ENCODE measurements around the gene UBE3B. TPM values are rescaled to one million over a fixed set of nuclear protein-coding genes. Genes with fewer than 3 reads are reported as not detected.
A peak's percentile ranks its signal among the peaks of the same experiment; 100 is the strongest.

Gene UBE3B
- total RNA-seq, 1 experiment from 2014 or later, result 38.4 TPM

DNA sequence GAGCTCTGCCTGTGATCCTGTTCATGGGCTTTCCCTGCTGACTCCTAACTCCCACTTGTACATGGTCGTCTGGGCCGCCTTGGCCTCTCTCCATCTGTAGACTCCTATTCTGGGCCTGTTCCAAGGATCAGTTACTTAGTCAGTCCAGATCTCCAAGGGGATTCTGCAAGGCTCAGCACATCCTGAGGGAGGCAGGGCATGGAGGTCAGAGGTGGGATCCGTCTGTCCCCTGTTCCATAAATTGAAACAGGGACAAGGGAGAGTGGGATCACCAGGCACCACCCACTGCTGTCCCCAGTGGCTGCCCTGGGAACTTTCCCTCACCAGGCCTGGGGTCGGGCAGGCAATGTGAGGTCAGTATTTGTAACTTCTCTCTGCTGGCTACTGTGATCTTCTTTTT lies 43.8 kb upstream of the UBE3B start:
- Histone ChIP-seq H3K4me3 (ENCODE audit: low read depth, low read length) (no peak overlapping the region), H3K27me3 (replicated peaks; ENCODE audit: control insufficient read depth, insufficient read depth, low read length) (no peaks in the 10 kb centered on the region), H3K9me3 (no peaks in the 10 kb centered on the region), H3K4me1 (no peaks in the 10 kb centered on the region), H3K36me3 (ENCODE audit: control insufficient read depth, insufficient read depth, low read length) (no peaks in the 10 kb centered on the region)
- no peaks in the 10 kb centered on the region for H3K36me3 Mint-ChIP-seq (ENCODE audit: insufficient read depth, unreplicated experiment)
- ChIA-PET POLR2A (interaction anchor here (1.0 kb wide), 1 partner anchor 44 kb away, joined by 4 read pairs; the partner anchor contains the start of genes KCTD10 and UBE3B), CTCF (interaction anchor here (0.6 to 2.2 kb wide), 8 partner anchors 11 to 416 kb away, joined by 3 to 12 read pairs (median 3); no protein-coding TSS in a partner anchor)
- no peaks in the 10 kb centered on the region for H3K9me3 Mint-ChIP-seq (ENCODE audit: unreplicated experiment)
- DNase-seq, result peak; percentile 38 to 44
- H3K4me1 Mint-ChIP-seq (ENCODE audit: low read depth, unreplicated experiment), result no peaks in the 10 kb centered on the region
- intact Hi-C loops (cut with micrococcal nuclease; ENCODE audit: unreplicated experiment), result loop anchor here (5.0 kb wide), 1 partner anchor 44 kb away; the partner anchor contains the start of genes KCTD10 and UBE3B
- H3K4me3 Mint-ChIP-seq (ENCODE audit: unreplicated experiment), result no peak overlapping the region
- H3K27ac Mint-ChIP-seq (ENCODE audit: unreplicated experiment), result no peak overlapping the region
- TF ChIP-seq, protein P1, sequence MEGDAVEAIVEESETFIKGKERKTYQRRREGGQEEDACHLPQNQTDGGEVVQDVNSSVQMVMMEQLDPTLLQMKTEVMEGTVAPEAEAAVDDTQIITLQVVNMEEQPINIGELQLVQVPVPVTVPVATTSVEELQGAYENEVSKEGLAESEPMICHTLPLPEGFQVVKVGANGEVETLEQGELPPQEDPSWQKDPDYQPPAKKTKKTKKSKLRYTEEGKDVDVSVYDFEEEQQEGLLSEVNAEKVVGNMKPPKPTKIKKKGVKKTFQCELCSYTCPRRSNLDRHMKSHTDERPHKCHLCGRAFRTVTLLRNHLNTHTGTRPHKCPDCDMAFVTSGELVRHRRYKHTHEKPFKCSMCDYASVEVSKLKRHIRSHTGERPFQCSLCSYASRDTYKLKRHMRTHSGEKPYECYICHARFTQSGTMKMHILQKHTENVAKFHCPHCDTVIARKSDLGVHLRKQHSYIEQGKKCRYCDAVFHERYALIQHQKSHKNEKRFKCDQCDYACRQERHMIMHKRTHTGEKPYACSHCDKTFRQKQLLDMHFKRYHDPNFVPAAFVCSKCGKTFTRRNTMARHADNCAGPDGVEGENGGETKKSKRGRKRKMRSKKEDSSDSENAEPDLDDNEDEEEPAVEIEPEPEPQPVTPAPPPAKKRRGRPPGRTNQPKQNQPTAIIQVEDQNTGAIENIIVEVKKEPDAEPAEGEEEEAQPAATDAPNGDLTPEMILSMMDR (IDR thresholded peaks at IDR 0.05; ENCODE audit: insufficient read depth in 1 of 2, low read depth in 1 of 2, low read length in 1 of 2, severe bottlenecking in 1 of 2, unreplicated experiment in 1 of 2), result peak; percentile 32 to 38
- BruUV-seq (replicated peaks), result no TSS peak
- H3K27me3 Mint-ChIP-seq (ENCODE audit: insufficient read depth, unreplicated experiment), result no peaks in the 10 kb centered on the region

DNA sequence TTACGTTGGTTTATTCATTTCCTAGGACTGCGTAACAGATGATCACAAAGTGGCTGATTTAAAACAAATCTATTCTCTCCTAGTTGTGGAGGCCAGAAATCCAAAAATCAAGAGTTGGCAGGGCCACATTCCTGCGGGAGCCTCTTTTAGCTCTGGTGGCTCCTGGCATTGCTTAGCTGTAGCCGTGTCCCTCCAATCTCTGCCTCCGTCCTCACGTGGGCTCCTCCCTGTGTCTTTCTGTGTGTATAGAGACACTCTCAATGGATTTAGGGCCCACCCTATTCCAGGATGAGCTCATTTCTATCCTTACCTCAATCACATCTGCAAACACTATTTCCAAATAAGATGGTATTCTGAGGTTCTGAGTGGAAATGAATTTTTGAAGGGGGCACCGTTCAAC lies 42.9 kb upstream of the UBE3B start:
- TF ChIP-seq, protein P1 (IDR thresholded peaks at IDR 0.05; ENCODE audit: insufficient read depth in 1 of 2, low read depth in 1 of 2, low read length in 1 of 2, severe bottlenecking in 1 of 2, unreplicated experiment in 1 of 2), result no peak
- Mint-ChIP-seq H3K36me3 (ENCODE audit: insufficient read depth, unreplicated experiment) (no peaks in the 10 kb centered on the region), H3K27me3 (ENCODE audit: insufficient read depth, unreplicated experiment) (no peaks in the 10 kb centered on the region), H3K9me3 (ENCODE audit: unreplicated experiment) (no peaks in the 10 kb centered on the region), H3K4me3 (ENCODE audit: unreplicated experiment) (no peak overlapping the region), H3K27ac (ENCODE audit: unreplicated experiment) (no peak overlapping the region), H3K4me1 (ENCODE audit: low read depth, unreplicated experiment) (no peaks in the 10 kb centered on the region)
- ChIA-PET CTCF (interaction anchor here (1.1 to 2.2 kb wide), 2 partner anchors 27 to 357 kb away, joined by 5 to 12 read pairs; no protein-coding TSS in a partner anchor), POLR2A (interaction anchor here (0.6 kb wide), 1 partner anchor 87 kb away, joined by 8 read pairs; no protein-coding TSS in a partner anchor)
- no peaks in the 10 kb centered on the region for H3K27me3 ChIP-seq (replicated peaks; ENCODE audit: control insufficient read depth, insufficient read depth, low read length)
- no peak overlapping the region for H3K4me3 ChIP-seq (ENCODE audit: low read depth, low read length)
- BruUV-seq (replicated peaks), result no TSS peak
- no peaks in the 10 kb centered on the region for H3K4me1 ChIP-seq
- H3K9me3 ChIP-seq, result no peaks in the 10 kb centered on the region
- intact Hi-C loops (cut with micrococcal nuclease; ENCODE audit: unreplicated experiment), result loop anchor here (5.0 kb wide), 1 partner anchor 43 kb away; the partner anchor contains the start of genes KCTD10 and UBE3B
- DNase-seq, result no peak
- no peaks in the 10 kb centered on the region for H3K36me3 ChIP-seq (ENCODE audit: control insufficient read depth, insufficient read depth, low read length)

DNA sequence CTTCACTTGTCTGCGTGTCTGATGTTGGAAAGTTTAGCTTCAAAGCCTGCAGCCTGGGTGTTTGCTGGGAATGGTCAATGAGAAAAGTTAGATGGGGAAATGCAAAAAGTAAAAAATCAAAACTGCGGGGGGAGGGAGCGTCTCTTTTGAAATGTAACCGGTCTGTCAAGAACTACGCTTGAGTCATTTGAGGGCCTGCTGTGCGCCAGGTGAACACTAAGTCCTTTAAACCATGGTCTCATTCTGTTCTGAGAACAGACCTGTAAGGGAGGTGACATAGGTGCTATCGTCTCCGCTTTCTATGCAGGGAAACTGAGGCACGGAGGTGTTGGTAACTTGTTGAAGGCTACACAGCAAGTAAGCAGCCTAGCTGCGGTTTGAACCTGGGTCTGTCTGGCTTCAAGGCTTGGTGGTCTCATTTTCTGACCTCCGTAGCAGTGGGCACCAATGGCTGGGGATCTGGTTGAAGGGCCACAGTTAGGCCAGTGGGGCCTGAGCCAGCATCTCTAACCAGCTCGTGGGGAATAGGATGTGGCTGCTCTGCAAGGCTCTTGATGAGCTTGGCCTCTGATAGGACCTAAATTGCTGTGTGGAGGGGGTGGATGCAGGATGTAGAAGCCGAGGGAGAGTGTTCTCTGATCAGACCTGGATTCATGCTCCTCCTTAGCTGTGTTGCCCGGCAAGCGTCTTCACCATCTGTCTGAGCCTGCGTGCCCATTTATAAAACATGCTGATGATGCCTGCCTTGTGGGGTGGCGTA lies 41.8 kb upstream of the UBE3B start:
- Mint-ChIP-seq H3K4me1 (ENCODE audit: low read depth, unreplicated experiment) (no peaks in the 10 kb centered on the region), H3K36me3 (ENCODE audit: insufficient read depth, unreplicated experiment) (no peaks in the 10 kb centered on the region), H3K4me3 (ENCODE audit: unreplicated experiment) (no peak overlapping the region), H3K27me3 (ENCODE audit: insufficient read depth, unreplicated experiment) (no peaks in the 10 kb centered on the region), H3K27ac (ENCODE audit: unreplicated experiment) (no peak overlapping the region), H3K9me3 (ENCODE audit: unreplicated experiment) (no peaks in the 10 kb centered on the region)
- H3K4me3 ChIP-seq (ENCODE audit: low read depth, low read length), result no peak overlapping the region
- TF ChIP-seq, protein P1 (IDR thresholded peaks at IDR 0.05; ENCODE audit: insufficient read depth in 1 of 2, low read depth in 1 of 2, low read length in 1 of 2, severe bottlenecking in 1 of 2, unreplicated experiment in 1 of 2), result no peak
- H3K4me1 ChIP-seq, result no peaks in the 10 kb centered on the region
- POLR2A ChIA-PET, result interaction anchor here (0.6 kb wide), 1 partner anchor 88 kb away, joined by 8 read pairs; no protein-coding TSS in a partner anchor
- intact Hi-C loops (cut with micrococcal nuclease; ENCODE audit: unreplicated experiment), result no loop called here
- H3K27me3 ChIP-seq (replicated peaks; ENCODE audit: control insufficient read depth, insufficient read depth, low read length), result no peaks in the 10 kb centered on the region
- no peaks in the 10 kb centered on the region for H3K9me3 ChIP-seq
- CTCF ChIA-PET, result interaction anchor here (1.1 kb wide), 1 partner anchor 356 kb away, joined by 5 read pairs; no protein-coding TSS in a partner anchor
- DNase-seq, result no peak
- no peaks in the 10 kb centered on the region for H3K36me3 ChIP-seq (ENCODE audit: control insufficient read depth, insufficient read depth, low read length)
- no TSS peak for BruUV-seq (replicated peaks)

Data from Caco-2 (cell line).